SIG-M5 (cell line): Measurements from ENCODE around the gene APOBEC3C.
A peak's percentile ranks its signal among the peaks of the same experiment; 100 is the strongest.
"Not testable (repeated sequence)": the region's sequence is repeated elsewhere in the genome, so short reads cannot be mapped to it uniquely, and the experiment has no call there.

Experiments used
- DNase-seq: peaks from one replicate; lab custom pipeline; 2025; lab: John Stamatoyannopoulos, UW

Gene APOBEC3C

GRCh38 chr22:39013942-39014722 lies at the start of gene APOBEC3C:
Gene APOBEC3C (plus strand): TSS chr22:39014257. CDS start chr22:39014363, 106 bp downstream.
- peak; percentile 9 for DNase-seq

- DNase-seq: no peak
These were observed 49.8 kb upstream of the APOBEC3C start for GRCh38 chr22:38964306-38964705.

- no peak for DNase-seq
These were observed 49.1 kb upstream of the APOBEC3C start for GRCh38 chr22:38964989-38965388.

- no peak for DNase-seq
These were observed 48.3 kb upstream of the APOBEC3C start for GRCh38 chr22:38965614-38966379.

GRCh38 chr22:38966380-38966702 lies 47.7 kb upstream of the APOBEC3C start:
- no peak for DNase-seq

- DNase-seq: no peak
These were observed 47.1 kb upstream of the APOBEC3C start for GRCh38 chr22:38966942-38967341.

- no peak for DNase-seq
These were observed 46.3 kb upstream of the APOBEC3C start for GRCh38 chr22:38967451-38968450.

GRCh38 chr22:38968801-38969200 lies 45.3 kb upstream of the APOBEC3C start:
- DNase-seq: no peak

- no peak for DNase-seq
These were observed 43.5 kb upstream of the APOBEC3C start for GRCh38 chr22:38970551-38970950.

GRCh38 chr22:38971202-38971601 lies 42.9 kb upstream of the APOBEC3C start:
- DNase-seq: no peak

GRCh38 chr22:38971791-38972190 lies 42.3 kb upstream of the APOBEC3C start:
- DNase-seq: no peak

GRCh38 chr22:38972558-38972957 lies 41.5 kb upstream of the APOBEC3C start:
- DNase-seq: no peak

GRCh38 chr22:38973289-38974169 lies 40.5 kb upstream of the APOBEC3C start:
- no peak for DNase-seq

GRCh38 chr22:38974170-38974825 lies 39.8 kb upstream of the APOBEC3C start:
- no peak for DNase-seq

- no peak for DNase-seq
These were observed 39.3 kb upstream of the APOBEC3C start for GRCh38 chr22:38974826-38975175.

GRCh38 chr22:38977289-38977688 lies 36.8 kb upstream of the APOBEC3C start:
- not testable (repeated sequence) for DNase-seq

GRCh38 chr22:38980587-38980986 lies 33.5 kb upstream of the APOBEC3C start:
- DNase-seq: not testable (repeated sequence)

GRCh38 chr22:38981005-38981991 lies 32.8 kb upstream of the APOBEC3C start:
- no peak for DNase-seq
